HG02885 (cell line): ENCODE measurements around the gene RAB11FIP4.
"Not testable (repeated sequence)": the region's sequence is repeated elsewhere in the genome, so short reads cannot be mapped to it uniquely, and the experiment has no call there.

ENCODE experiments used
- ATAC-seq: cut with Tn5 transposase; IDR thresholded peaks from one replicate; pipeline ENCODE4 v1.9.1; 2021; ENCODE audit warnings: mild to moderate bottlenecking; ENCODE audit not compliant: unreplicated experiment, poor library complexity

The RAB11FIP4 gene

DNA sequence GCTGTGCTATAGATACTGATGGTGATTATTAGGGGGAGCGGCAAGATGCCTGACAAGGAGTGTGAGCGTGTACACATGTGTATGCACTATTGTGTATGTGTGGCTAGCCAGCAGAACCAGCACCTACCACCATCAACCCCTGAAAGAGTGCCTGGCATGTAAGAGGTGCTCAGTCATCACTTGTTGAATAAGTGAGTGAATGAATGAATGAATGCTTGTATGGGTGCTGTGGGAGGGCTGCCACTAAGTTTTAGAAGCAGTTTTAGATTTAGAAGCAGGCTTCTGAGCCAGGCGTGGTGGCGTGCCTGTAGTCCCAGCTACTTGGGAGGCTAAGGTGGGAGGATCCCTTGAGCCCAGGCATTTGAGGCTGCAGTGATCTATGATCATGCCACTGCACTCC is 37.0 kb downstream of the RAB11FIP4 start:
- no peak for ATAC-seq

GRCh38 chr17:31431098-31431851 is 39.8 kb downstream of the RAB11FIP4 start:
- no peak for ATAC-seq

DNA sequence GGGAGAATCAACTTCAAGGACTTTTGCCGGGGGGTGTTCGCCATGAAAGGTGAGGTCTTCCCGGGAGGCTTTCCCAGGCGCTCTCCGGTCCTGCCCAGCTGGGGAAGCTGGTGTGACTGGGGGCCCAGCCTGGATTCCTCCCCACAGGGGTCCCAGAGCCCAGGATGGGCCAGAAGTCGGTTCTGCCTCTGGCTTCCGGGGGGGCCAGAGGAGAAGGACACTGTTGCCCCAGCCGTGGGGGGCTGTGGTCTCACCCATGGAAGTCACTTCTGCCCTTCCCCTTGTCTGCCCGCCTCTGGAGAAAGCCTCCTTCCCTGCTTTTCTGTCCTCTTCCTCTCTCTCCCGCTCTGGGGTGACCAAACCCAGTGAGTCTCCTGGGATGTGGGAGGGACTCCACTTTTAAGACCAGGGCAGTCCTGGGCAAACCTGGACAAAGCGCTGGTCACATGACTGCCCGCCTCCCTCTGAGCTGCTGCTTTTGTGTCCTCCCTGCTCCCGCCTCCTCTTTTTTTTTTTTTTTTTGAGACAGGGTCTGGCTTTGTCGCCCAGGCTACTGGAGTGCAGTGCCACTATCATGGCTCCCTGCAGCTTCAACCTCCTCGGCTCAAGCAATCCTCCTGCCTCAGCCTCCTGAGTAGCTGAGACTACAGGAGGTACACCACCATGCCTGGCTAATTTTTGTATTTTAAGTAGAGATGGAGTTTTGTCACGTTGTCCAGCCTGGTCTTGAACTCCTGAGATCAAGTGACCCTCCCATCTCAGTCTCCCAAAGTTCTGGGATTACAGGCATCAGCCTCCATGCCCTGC is 40.6 kb downstream of the RAB11FIP4 start:
- ATAC-seq: no peak

GRCh38 chr17:31433091-31433790 is 41.8 kb downstream of the RAB11FIP4 start:
- no peak for ATAC-seq

GRCh38 chr17:31433811-31434726 is 42.6 kb downstream of the RAB11FIP4 start:
- ATAC-seq: no peak

DNA sequence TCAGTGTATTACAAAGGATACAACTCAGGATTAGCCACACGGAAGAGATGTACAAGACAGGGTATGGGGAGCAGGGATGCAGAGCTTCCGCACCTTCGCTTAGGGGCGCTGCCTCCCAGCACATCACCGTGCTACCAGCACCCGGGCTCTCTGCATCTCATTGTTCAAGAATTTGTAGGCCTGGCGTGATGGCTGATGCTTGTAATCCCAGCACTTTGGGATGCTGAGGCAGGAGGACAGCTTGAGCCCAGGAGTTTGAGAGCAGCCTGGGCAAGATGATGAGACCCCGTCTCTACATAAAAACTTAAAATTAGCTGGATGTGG is 43.2 kb downstream of the RAB11FIP4 start:
- ATAC-seq: no peak

DNA sequence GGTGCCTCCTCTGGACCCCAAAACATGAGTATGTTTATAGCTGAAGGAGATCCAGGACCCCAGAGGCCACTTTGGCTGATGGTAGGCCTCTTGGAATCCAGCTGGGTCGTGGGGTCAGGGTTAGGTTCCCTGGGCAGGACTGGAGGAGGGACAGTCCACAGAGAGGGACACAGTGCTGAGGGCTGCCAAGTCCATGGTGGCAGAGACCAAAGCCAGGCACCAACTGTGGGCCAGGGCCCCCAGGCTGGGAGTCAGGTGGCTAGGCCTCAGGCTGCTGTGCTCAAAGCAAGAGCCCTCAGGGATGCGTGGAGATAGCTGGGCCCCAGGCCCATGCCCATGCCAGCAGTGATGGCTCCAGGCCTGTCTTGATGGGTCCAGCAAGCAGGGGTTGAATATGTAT is 44.1 kb downstream of the RAB11FIP4 start:
- ATAC-seq: no peak

DNA sequence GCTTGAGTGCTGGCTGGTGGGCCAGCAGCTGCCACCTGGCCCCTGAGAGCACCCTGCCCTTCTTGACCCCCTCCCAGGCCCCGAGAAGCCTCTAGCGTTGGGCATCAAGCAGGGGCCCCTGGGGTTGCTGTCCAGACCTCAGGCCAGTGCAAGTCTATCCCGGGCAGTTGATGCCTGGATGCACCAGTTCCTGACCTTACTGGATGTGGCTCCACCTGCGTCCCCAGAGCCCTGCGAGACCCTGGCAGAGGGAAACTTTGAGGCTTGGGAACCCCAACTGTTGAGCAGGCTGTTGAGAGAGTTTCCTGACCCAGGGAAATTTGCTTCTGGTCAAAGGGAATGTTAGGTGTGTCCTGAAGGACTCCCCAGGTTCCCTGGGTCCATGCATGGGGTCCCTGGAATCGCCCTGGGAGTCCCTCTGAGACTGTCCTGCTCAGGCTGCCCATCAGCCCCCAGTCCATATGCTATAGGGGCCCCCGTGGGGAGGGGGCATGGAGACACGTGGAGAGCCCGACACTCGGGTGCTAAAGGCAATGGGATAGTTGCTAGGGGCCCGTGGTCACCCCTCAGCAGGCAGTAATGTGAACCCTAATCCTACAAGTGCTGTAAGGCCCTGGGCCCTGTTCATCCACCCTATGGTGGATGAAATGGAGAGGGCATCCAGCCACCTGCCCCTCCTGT is 46.4 kb downstream of the RAB11FIP4 start:
- ATAC-seq: no peak

DNA sequence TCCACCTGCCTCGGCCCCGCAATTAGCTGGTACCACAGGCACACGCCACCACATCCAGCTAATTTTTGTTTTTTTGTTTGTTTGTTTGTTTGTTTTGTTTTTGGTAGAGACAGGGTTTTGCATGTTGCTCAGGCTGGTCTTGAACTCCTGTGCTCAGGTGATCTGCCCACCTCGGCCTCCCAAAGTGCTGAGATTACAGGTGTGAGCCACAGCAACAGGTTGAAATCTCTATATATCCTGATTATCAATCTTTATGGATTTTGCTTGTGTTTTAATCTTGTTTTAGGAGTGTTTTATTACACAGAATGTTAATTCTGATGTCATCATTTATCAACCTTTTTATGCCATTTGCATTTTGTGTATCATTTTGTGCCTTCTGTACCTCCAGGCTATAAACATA is 48.2 kb downstream of the RAB11FIP4 start:
- ATAC-seq: no peak

GRCh38 chr17:31442276-31442675 is 50.8 kb downstream of the RAB11FIP4 start:
- no peak for ATAC-seq

- not testable (repeated sequence) for ATAC-seq
Observed at GRCh38 chr17:31442856-31443255, 51.4 kb downstream of the RAB11FIP4 start.

- no peak for ATAC-seq
Observed at GRCh38 chr17:31443386-31443785, 51.9 kb downstream of the RAB11FIP4 start.

- no peak for ATAC-seq
Observed at GRCh38 chr17:31444026-31444425, 52.6 kb downstream of the RAB11FIP4 start.

GRCh38 chr17:31446195-31446967 is 54.9 kb downstream of the RAB11FIP4 start:
- no peak for ATAC-seq

- no peak for ATAC-seq
Observed at GRCh38 chr17:31448467-31449077, 57.1 kb downstream of the RAB11FIP4 start.

GRCh38 chr17:31449111-31449510 is 57.6 kb downstream of the RAB11FIP4 start:
- no peak for ATAC-seq

- no peak for ATAC-seq
Observed at GRCh38 chr17:31449746-31450145, 58.3 kb downstream of the RAB11FIP4 start.

DNA sequence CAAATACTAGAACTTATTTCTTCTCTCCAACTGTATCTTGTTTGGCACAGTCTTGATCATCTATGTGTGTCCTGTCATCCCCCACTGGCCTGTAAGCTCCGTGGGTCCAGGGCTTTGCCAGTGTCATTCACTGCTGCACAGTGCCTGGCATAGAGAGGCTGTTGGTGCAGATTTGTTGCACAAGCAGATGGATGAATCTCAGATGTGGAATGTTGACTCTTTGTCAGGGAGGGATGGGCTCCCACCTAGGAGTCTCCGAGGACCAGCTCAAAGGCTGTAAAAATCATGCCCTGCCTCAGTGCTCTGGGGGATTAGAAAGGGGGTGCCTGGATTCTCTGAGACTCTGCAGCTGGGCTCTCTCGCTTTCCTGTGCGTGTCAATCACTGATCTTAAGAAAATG is 60.6 kb downstream of the RAB11FIP4 start:
- ATAC-seq: no peak
